Measurements from ENCODE around the gene ASB8. TPM values are rescaled to one million over a fixed set of nuclear protein-coding genes. Genes with fewer than 3 reads are reported as not detected.
A peak's percentile ranks its signal among the peaks of the same experiment; 100 is the strongest.

The ASB8 gene
- total RNA-seq, 2 donors from 2014 or later: 20.7 to 45.3 TPM

GRCh38 chr12:48122065-48122834 is 35.1 kb downstream of the ASB8 start:
- H3K27ac ChIP-seq: no peak overlapping the region
- no peak for TF ChIP-seq CTCF (IDR thresholded peaks at IDR 0.05)
- peaks cover 3% of the 10 kb centered on the region for H3K36me3 ChIP-seq
- no peak overlapping the region for H3K4me3 ChIP-seq
- no peak for DNase-seq (ENCODE audit: low spot score)
- no peak for ATAC-seq (ENCODE audit: insufficient number of reproducible peaks, low FRiP score, low read depth)
- H3K9me3 ChIP-seq: no peaks in the 10 kb centered on the region
- H3K27me3 ChIP-seq (replicated peaks; ENCODE audit: insufficient read depth): no peaks in the 10 kb centered on the region
- H3K4me1 ChIP-seq (ENCODE audit: control insufficient read depth in 1 of 2, low read depth in 2 of 2): peaks cover 3 to 22% of the 10 kb centered on the region in 2 donors

- H3K9me3 ChIP-seq: no peaks in the 10 kb centered on the region
- no peak for ATAC-seq (ENCODE audit: insufficient number of reproducible peaks, low FRiP score, low read depth)
- DNase-seq (ENCODE audit: low spot score): no peak
- no peak overlapping the region for H3K4me3 ChIP-seq
- H3K27ac ChIP-seq: no peak overlapping the region
- TF ChIP-seq CTCF (IDR thresholded peaks at IDR 0.05): no peak
- H3K36me3 ChIP-seq: peaks cover 3% of the 10 kb centered on the region
- H3K27me3 ChIP-seq (replicated peaks; ENCODE audit: insufficient read depth): no peaks in the 10 kb centered on the region
- peaks cover 3 to 22% of the 10 kb centered on the region in 2 donors for H3K4me1 ChIP-seq (ENCODE audit: control insufficient read depth in 1 of 2, low read depth in 2 of 2)
Measured at GRCh38 chr12:48121522-48121921, 35.8 kb downstream of the ASB8 start.

- Histone ChIP-seq H3K9me3 (no peaks in the 10 kb centered on the region), H3K4me1 (ENCODE audit: control insufficient read depth in 1 of 2, low read depth in 2 of 2) (peaks cover 3 to 22% of the 10 kb centered on the region in 2 donors), H3K36me3 (no peaks in the 10 kb centered on the region), H3K4me3 (peak overlapping the region; percentile 93), H3K27ac (peak overlapping the region; percentile 49 to 51), H3K27me3 (replicated peaks; ENCODE audit: insufficient read depth) (no peaks in the 10 kb centered on the region)
- TF ChIP-seq CTCF (IDR thresholded peaks at IDR 0.05): no peak
- DNase-seq (ENCODE audit: low spot score): no peak
- ATAC-seq (ENCODE audit: insufficient number of reproducible peaks, low FRiP score, low read depth): no peak
Measured at GRCh38 chr12:48119834-48120195, 37.5 kb downstream of the ASB8 start.

- no peaks in the 10 kb centered on the region for H3K36me3 ChIP-seq
- H3K9me3 ChIP-seq: no peaks in the 10 kb centered on the region
- peak within 1 kb of the TSS; percentile 93 for H3K4me3 ChIP-seq
- peaks cover 3 to 22% of the 10 kb centered on the region in 2 donors for H3K4me1 ChIP-seq (ENCODE audit: control insufficient read depth in 1 of 2, low read depth in 2 of 2)
- H3K27me3 ChIP-seq (replicated peaks; ENCODE audit: insufficient read depth): no peaks in the 10 kb centered on the region
- peak within 1 kb of the TSS; percentile 49 to 51 for H3K27ac ChIP-seq
- ATAC-seq (ENCODE audit: insufficient number of reproducible peaks, low FRiP score, low read depth) (peak; percentile 99), DNase-seq (ENCODE audit: low spot score) (peak; percentile 67)
- TF ChIP-seq CTCF (IDR thresholded peaks at IDR 0.05): no peak
Measured at GRCh38 chr12:48119078-48119833, 38.1 kb downstream of the ASB8 start, which contains the start of gene PFKM. Gene PFKM (plus strand): TSS chr12:48119364. CDS start chr12:48122775, 3,411 bp downstream.

- H3K27me3 ChIP-seq (replicated peaks; ENCODE audit: insufficient read depth): no peaks in the 10 kb centered on the region
- H3K4me1 ChIP-seq (ENCODE audit: control insufficient read depth in 1 of 2, low read depth in 2 of 2): peaks cover 3 to 22% of the 10 kb centered on the region in 2 donors
- no peak for TF ChIP-seq CTCF (IDR thresholded peaks at IDR 0.05)
- no peak for ATAC-seq (ENCODE audit: insufficient number of reproducible peaks, low FRiP score, low read depth)
- H3K9me3 ChIP-seq: no peaks in the 10 kb centered on the region
- no peaks in the 10 kb centered on the region for H3K36me3 ChIP-seq
- no peak for DNase-seq (ENCODE audit: low spot score)
- H3K4me3 ChIP-seq: peak overlapping the region; percentile 93
- peak overlapping the region in 1 of 2 donors; percentile 49 for H3K27ac ChIP-seq
Measured at GRCh38 chr12:48118284-48118871, 38.9 kb downstream of the ASB8 start.
